GM23338 (cell line): ENCODE measurements around the gene TMEM178B. TPM values are rescaled to one million over a fixed set of nuclear protein-coding genes. Genes with fewer than 3 reads are reported as not detected.

Experiments used
- ATAC-seq: fragments of 200-7000 bp; cut with Tn5 transposase; 3 replicates; pipeline ENCODE4 v1.9.1; 2020
- DNase-seq: peaks from one replicate; pipeline ENCODE4 v3.0.0-alpha.2; 2015; ENCODE audit warnings: low spot score
- H2AFZ ChIP-seq: fragments of 200-600 bp; sonication (generic); 2 replicates; pipeline ENCODE4 v1.8.0; 2016; ENCODE audit warnings: antibody characterized with exemption, mild to moderate bottlenecking, moderate library complexity
- H3F3A ChIP-seq: fragments of 200-600 bp; sonication (generic); replicated peaks from 2 replicates; pipeline ENCODE4 v1.8.0; 2017; ENCODE audit warnings: antibody characterized with exemption, mixed run types, low read depth
- H3K27ac ChIP-seq: fragments of 200-600 bp; sonication (generic); 2 replicates; pipeline ENCODE4 v1.6.1; 2016; ENCODE audit warnings: low read depth
- H3K27me3 ChIP-seq: fragments of 200-600 bp; sonication (generic); 2 replicates; pipeline ENCODE4 v1.8.0; 2016; ENCODE audit warnings: mild to moderate bottlenecking, mixed run types, moderate library complexity; ENCODE audit not compliant: insufficient read depth
- H3K36me3 ChIP-seq: fragments of 200-600 bp; sonication (generic); 2 replicates; pipeline ENCODE4 v1.8.0; 2016; ENCODE audit warnings: mild to moderate bottlenecking; ENCODE audit not compliant: insufficient read depth
- H3K4me1 ChIP-seq: fragments of 200-600 bp; sonication (generic); 2 replicates; pipeline ENCODE4 v1.8.0; 2016; ENCODE audit warnings: mild to moderate bottlenecking, moderate library complexity; ENCODE audit not compliant: insufficient read depth
- H3K4me2 ChIP-seq: fragments of 200-600 bp; sonication (generic); 2 replicates; pipeline ENCODE4 v1.7.1; 2017; ENCODE audit warnings: mixed run types
- H3K4me3 ChIP-seq: fragments of 200-600 bp; sonication (generic); 2 replicates; pipeline ENCODE4 v1.6.1; 2016; ENCODE audit warnings: mixed run types
- H3K79me2 ChIP-seq: fragments of 200-600 bp; sonication (generic); replicated peaks from 2 replicates; pipeline ENCODE4 v1.8.0; 2017; ENCODE audit warnings: mild to moderate bottlenecking; ENCODE audit not compliant: insufficient read depth
- H3K9me2 ChIP-seq: fragments of 200-600 bp; sonication (generic); 2 replicates; pipeline ENCODE4 v1.8.0; 2017; ENCODE audit not compliant: insufficient read depth
- H4K20me1 ChIP-seq: fragments of 200-600 bp; sonication (generic); replicated peaks from 2 replicates; pipeline ENCODE4 v1.8.0; 2017; ENCODE audit warnings: mild to moderate bottlenecking; ENCODE audit not compliant: insufficient read depth
- H3K27ac Mint-ChIP-seq: 2 replicates; pipeline ENCODE4 v1.8.0; 2020; ENCODE audit warnings: inconsistent platforms, mild to moderate bottlenecking, moderate library complexity, mixed read lengths
- H3K27me3 Mint-ChIP-seq: 3 replicates; pipeline ENCODE4 v1.8.0; 2022; ENCODE audit warnings: low read depth, mild to moderate bottlenecking, moderate library complexity, mixed read lengths, inconsistent platforms; ENCODE audit not compliant: insufficient read depth, poor library complexity
- H3K36me3 Mint-ChIP-seq: 3 replicates; pipeline ENCODE4 v1.8.0; 2021; ENCODE audit warnings: low read depth, mild to moderate bottlenecking, inconsistent platforms, moderate library complexity, mixed read lengths
- H3K4me1 Mint-ChIP-seq: 3 replicates; pipeline ENCODE4 v1.8.0; 2020; ENCODE audit warnings: mild to moderate bottlenecking, inconsistent platforms, mixed read lengths
- H3K4me3 Mint-ChIP-seq: 3 replicates; pipeline ENCODE4 v1.8.0; 2021; ENCODE audit warnings: moderate library complexity, mild to moderate bottlenecking, inconsistent platforms, mixed read lengths
- H3K9me3 Mint-ChIP-seq: 3 replicates; pipeline ENCODE4 v1.8.0; 2020; ENCODE audit warnings: moderate library complexity, mild to moderate bottlenecking, inconsistent platforms, mixed read lengths
- EZH2 ChIP-seq: fragments of 200-600 bp; sonication (generic); IDR thresholded peaks from one replicate; pipeline ENCODE4 v1.8.0; 2017; ENCODE audit warnings: antibody characterized with exemption, mild to moderate bottlenecking, low read depth; ENCODE audit not compliant: unreplicated experiment
- EZH2phosphoT487 ChIP-seq: fragments of 200-600 bp; sonication (generic); IDR thresholded peaks from one replicate; pipeline ENCODE4 v1.8.1; 2018; ENCODE audit warnings: antibody characterized with exemption; ENCODE audit not compliant: unreplicated experiment
- JUNB ChIP-seq: IDR thresholded peaks from one replicate; pipeline ENCODE4 v1.6.1; 2016; ENCODE audit warnings: antibody characterized with exemption; ENCODE audit not compliant: unreplicated experiment
- NANOG ChIP-seq: IDR thresholded peaks from 2 replicates; pipeline ENCODE4 v1.6.1; 2016; ENCODE audit warnings: antibody characterized with exemption, borderline replicate concordance
- POLR2AphosphoS5 ChIP-seq: IDR thresholded peaks from 2 replicates; pipeline ENCODE4 v1.6.1; 2016; ENCODE audit warnings: antibody characterized with exemption, low read depth
- REST ChIP-seq: IDR thresholded peaks from one replicate; pipeline ENCODE4 v1.6.1; 2018; ENCODE audit warnings: antibody characterized with exemption; ENCODE audit not compliant: unreplicated experiment
- STAT1 ChIP-seq: IDR thresholded peaks from one replicate; pipeline ENCODE4 v1.6.1; 2016; ENCODE audit warnings: antibody characterized with exemption; ENCODE audit not compliant: unreplicated experiment
- ZNF114 ChIP-seq: fragments of 250-450 bp; sonication (Bioruptor Pico); IDR thresholded peaks from 2 replicates; pipeline ENCODE4 v1.5.0; 2020; ENCODE audit warnings: mild to moderate bottlenecking, moderate library complexity
- ZNF331 ChIP-seq: fragments of 250-450 bp; sonication (Bioruptor Pico); IDR thresholded peaks from 2 replicates; pipeline ENCODE4 v1.5.0; 2020; ENCODE audit warnings: low read depth, mild to moderate bottlenecking, moderate library complexity
- ZNF462 ChIP-seq: fragments of 250-450 bp; sonication (Bioruptor Pico); IDR thresholded peaks from 2 replicates; pipeline ENCODE4 v1.5.0; 2020; ENCODE audit warnings: mild to moderate bottlenecking, moderate library complexity
- polyA plus RNA-seq: library from polyadenylated mRNA; unstranded; fragments of >200 nt; fragmentation: Nextera tagmentation; extraction: Ambion mirVana; gene quantifications from 2 replicates; pipeline ENCODE4 v1.2.1, GENCODE V29; 2016
- total RNA-seq: library from RNA; depleted of rRNA; stranded (reverse); fragments of >200 nt; shearing (Covaris generic); gene quantifications from 2 replicates; pipeline ENCODE4 v1.2.3, GENCODE V29; 2014

Gene TMEM178B
- total and polyA plus RNA-seq, 2 experiments from 2014 or later: 4.9 to 15.6 TPM

GRCh38 chr7:141511316-141511675 is 437.4 kb downstream of the TMEM178B start:
- H3K4me3 Mint-ChIP-seq: peak overlapping the region; percentile 74
- H3K4me2 ChIP-seq: peak overlapping the region; percentile 97

More at GRCh38 chr7:141511316-141511675, 437.4 kb downstream of the TMEM178B start:
- TF ChIP-seq ZNF462 (no peak), EZH2phosphoT487 (no peak), STAT1 (no peak), EZH2 (no peak), REST (no peak), JUNB (no peak), NANOG (no peak), POLR2AphosphoS5 (no peak), ZNF331 (CRISPR knock-in tag) (no peak), ZNF114 (CRISPR knock-in tag) (no peak)
- peaks cover 17% of the 10 kb centered on the region; the same call in 1 of the 2 replicates for H3K9me2 ChIP-seq
- Mint-ChIP-seq H3K4me1 (peaks cover 17% of the 10 kb centered on the region), H3K27me3 (peaks cover 13% of the 10 kb centered on the region), H3K27ac (no peak overlapping the region), H3K36me3 (peaks cover 43% of the 10 kb centered on the region), H3K9me3 (peaks cover 33% of the 10 kb centered on the region)
- peak overlapping the region; percentile 66; the same call in 1 of the 2 replicates for H3K27ac ChIP-seq
- ATAC-seq: peak; percentile 75
- 0 out of 2 replicates have a peak, but pooled peaks cover 4% of the 10 kb centered on the region for H3F3A ChIP-seq
- H3K79me2 ChIP-seq: no peaks in the 10 kb centered on the region
- DNase-seq: peak; percentile 72
- peaks cover 12% of the 10 kb centered on the region for H3K27me3 ChIP-seq
- H3K4me3 ChIP-seq: peak overlapping the region; percentile 73
- H4K20me1 ChIP-seq: no peaks in the 10 kb centered on the region
- H3K4me1 ChIP-seq: peaks cover 16% of the 10 kb centered on the region
- H3K36me3 ChIP-seq: peaks cover 9% of the 10 kb centered on the region; the same call in 1 of the 2 replicates
- peak overlapping the region; percentile 91 for H2AFZ ChIP-seq
